Measurements from ENCODE around the gene HECA. TPM values are rescaled to one million over a fixed set of nuclear protein-coding genes. Genes with fewer than 3 reads are reported as not detected.
"Not testable (repeated sequence)": the region's sequence is repeated elsewhere in the genome, so short reads cannot be mapped to it uniquely, and the experiment has no call there.

The HECA gene
- total RNA-seq, 1 donor from 2014 or later: 62.5 TPM

GRCh38 chr6:139219746-139220145 is 84.9 kb downstream of the HECA start:
- DNase-seq: no peak

DNA sequence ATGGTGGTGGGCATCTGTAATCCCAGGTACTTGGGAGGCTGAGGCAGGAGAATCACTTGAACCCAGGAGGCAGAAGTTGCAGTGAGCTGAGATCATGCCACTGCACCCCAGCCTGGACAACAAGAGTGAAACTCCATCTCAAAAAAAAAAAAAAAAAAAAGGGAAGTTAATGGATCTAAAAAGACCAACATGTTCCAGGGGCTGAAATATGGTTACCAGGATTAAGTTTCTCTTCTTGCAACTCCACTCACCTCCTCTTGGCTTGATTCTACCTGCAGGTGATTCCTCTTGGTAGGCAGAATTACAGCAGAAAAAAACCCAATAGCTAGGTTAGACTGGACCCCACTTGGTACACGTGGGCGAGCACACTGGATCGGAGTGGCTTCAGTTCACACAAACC is 93.5 kb downstream of the HECA start:
- DNase-seq: not testable (repeated sequence)

Other genes starting within 250 kb of the HECA start
- 146 TPM for gene REPS1, start 146.8 kb upstream of the HECA start, total RNA-seq
- 57.1 TPM for gene ABRACL, start 106.3 kb upstream of the HECA start, total RNA-seq
- gene TXLNB, start 156.9 kb downstream of the HECA start, total RNA-seq: 0.62 TPM
- gene CITED2, start 239.6 kb downstream of the HECA start, total RNA-seq: 33.1 TPM

All from occipital lobe (tissue), 2 donors.